HepG2 (cell line): ENCODE data around the gene LEMD2. TPM values are rescaled to one million over a fixed set of nuclear protein-coding genes. Genes with fewer than 3 reads are reported as not detected.

ENCODE experiments used
- ATF7-NPFF ChIP-seq: sonication (generic); formaldehyde crosslinking; IDR thresholded peaks from 2 replicates; pipeline ENCODE4 v1.8.1; 2023; ENCODE audit warnings: mild to moderate bottlenecking, low read depth, missing genetic modification reagents, moderate library complexity
- FOXA1 ChIP-seq, 2 experiments: fragments of 450-650 bp in 1 of 2; sonication (generic) in 1 of 2; formaldehyde crosslinking in 1 of 2; IDR thresholded peaks; 2 replicates each; pipeline versions ENCODE4 v1.4.0 to v1.6.1; 2016 to 2020; ENCODE audit warnings: missing genetic modification reagents in 1 of 2
- GABPB1 ChIP-seq: IDR thresholded peaks from 2 replicates; pipeline ENCODE4 v1.6.1; 2016; ENCODE audit warnings: mild to moderate bottlenecking, missing genetic modification reagents, moderate library complexity, missing compliant biosample characterization
- KDM2A ChIP-seq: sonication (generic); formaldehyde crosslinking; IDR thresholded peaks from 2 replicates; pipeline ENCODE4 v1.4.0; 2020; ENCODE audit warnings: low read depth, missing genetic modification reagents, borderline replicate concordance
- PAWR ChIP-seq: sonication (generic); formaldehyde crosslinking; IDR thresholded peaks from 2 replicates; pipeline ENCODE4 v1.4.0; 2020; ENCODE audit warnings: missing genetic modification reagents, mild to moderate bottlenecking, borderline replicate concordance
- PAX8 ChIP-seq: sonication (generic); formaldehyde crosslinking; IDR thresholded peaks from 2 replicates; pipeline ENCODE4 v1.8.0; 2022; ENCODE audit warnings: mild to moderate bottlenecking, missing genetic modification reagents, borderline replicate concordance
- RXRA ChIP-seq: sonication (generic); formaldehyde crosslinking; IDR thresholded peaks from 2 replicates; pipeline ENCODE4 v1.5.1; 2020; ENCODE audit warnings: missing genetic modification reagents
- SPEN ChIP-seq: sonication (generic); formaldehyde crosslinking; IDR thresholded peaks from 2 replicates; pipeline ENCODE4 v1.5.1; 2020; ENCODE audit warnings: low read depth, mild to moderate bottlenecking, missing genetic modification reagents
- TAF15 ChIP-seq: fragments of 200-400 bp; formaldehyde crosslinking; IDR thresholded peaks from one replicate; pipeline ENCODE4 v1.6.1; 2018; ENCODE audit warnings: mild to moderate bottlenecking, low read depth, low read length; ENCODE audit not compliant: poor library complexity, severe bottlenecking
- TBX3 ChIP-seq: fragments of 450-650 bp; IDR thresholded peaks from 2 replicates; pipeline ENCODE4 v1.6.1; 2017; ENCODE audit warnings: antibody characterized with exemption, mild to moderate bottlenecking, inconsistent platforms, borderline replicate concordance
- TEAD3 ChIP-seq: optimal IDR thresholded peaks from 2 replicates; pipeline ENCODE3; 2016; ENCODE audit warnings: borderline replicate concordance
- ZBTB25 ChIP-seq: IDR thresholded peaks from 2 replicates; pipeline ENCODE4 v1.6.1; 2018; ENCODE audit warnings: missing genetic modification reagents
- ZFX ChIP-seq: sonication (generic); formaldehyde crosslinking; IDR thresholded peaks from 2 replicates; pipeline ENCODE4 v1.4.0; 2020; ENCODE audit warnings: mild to moderate bottlenecking, low read depth, missing genetic modification reagents, moderate library complexity
- ZNF10 ChIP-seq: sonication (generic); formaldehyde crosslinking; IDR thresholded peaks from 2 replicates; pipeline ENCODE4 v1.4.0; 2020; ENCODE audit warnings: mild to moderate bottlenecking, low read depth, missing genetic modification reagents, borderline replicate concordance
- ZNF512 ChIP-seq: sonication (generic); formaldehyde crosslinking; IDR thresholded peaks from 2 replicates; pipeline ENCODE4 v1.4.0; 2020; ENCODE audit warnings: mild to moderate bottlenecking, missing genetic modification reagents
- ZNF567 ChIP-seq: sonication (generic); formaldehyde crosslinking; IDR thresholded peaks from 2 replicates; pipeline ENCODE4 v1.8.1; 2023; ENCODE audit warnings: mild to moderate bottlenecking, missing genetic modification reagents, borderline replicate concordance
- ZNF687 ChIP-seq: sonication (generic); formaldehyde crosslinking; IDR thresholded peaks from 2 replicates; pipeline ENCODE4 v1.5.1; 2020; ENCODE audit warnings: mild to moderate bottlenecking, missing genetic modification reagents, moderate library complexity
- ZNF768 ChIP-seq: sonication (generic); formaldehyde crosslinking; IDR thresholded peaks from 2 replicates; pipeline ENCODE4 v1.4.0; 2020; ENCODE audit warnings: missing genetic modification reagents
- ZNF782 ChIP-seq: sonication (generic); formaldehyde crosslinking; IDR thresholded peaks from 2 replicates; pipeline ENCODE4 v1.4.0; 2020; ENCODE audit warnings: missing genetic modification reagents, mild to moderate bottlenecking, borderline replicate concordance
- polyA plus RNA-seq, 8 experiments: library from polyadenylated mRNA; depleted of rRNA in 3 of 8; stranded (reverse) in 7 of 8; unstranded in 1 of 8; fragments of >200 nt; fragmentation: Illumina TruSeq in 4 of 8; extraction: Trizol in 4 of 8; gene quantifications; 2 replicates each; pipeline versions ENCODE4 v1.2.1 to v1.2.3, GENCODE V29; 2011 to 2016; ENCODE audit warnings: low read depth in 4 of 8, missing spikeins in 1 of 8, mixed read lengths in 1 of 8; ENCODE audit not compliant: insufficient read depth in 1 of 8
- total RNA-seq, 5 experiments: library from RNA; depleted of rRNA; stranded (reverse); fragments of >200 nt; fragmentation: Illumina TruSeq; extraction: Trizol; gene quantifications; 2 replicates each; pipeline ENCODE4 v1.2.3, GENCODE V29; 2016; ENCODE audit warnings: low read depth in 1 of 5

Gene LEMD2
- total and polyA plus RNA-seq, 2 of the 13 experiments (the other 11 are each of a cell fraction or from before 2014, with no cell fraction given): 45.2 to 62.9 TPM

- TF ChIP-seq ZNF687 (CRISPR knock-in tag): peak; percentile 41
- TF ChIP-seq PAX8 (CRISPR knock-in tag): 0 out of 2 replicates have a peak, but pooled peaks have one; percentile 25
- no peak for TF ChIP-seq ZNF782 (CRISPR knock-in tag)
- TF ChIP-seq TEAD3 (CRISPR knock-in tag): no peak
- no peak for TF ChIP-seq ZNF768
- TF ChIP-seq ZNF512 (CRISPR knock-in tag): no peak
- TF ChIP-seq TBX3: no peak
- TF ChIP-seq ZNF567 (CRISPR knock-in tag): no peak
- 0 out of 2 replicates have a peak, but pooled peaks have one; percentile 18 for TF ChIP-seq KDM2A (CRISPR knock-in tag)
- 0 out of 2 replicates have a peak, but pooled peaks have one; percentile 23 for TF ChIP-seq GABPB1 (CRISPR knock-in tag)
- TF ChIP-seq FOXA1 (IDR thresholded peaks at IDR 0.05): no peak
- no peak for TF ChIP-seq FOXA1 (CRISPR knock-in tag; IDR thresholded peaks at IDR 0.05)
- TF ChIP-seq SPEN: no peak
- TF ChIP-seq ZNF10 (CRISPR knock-in tag): no peak
- peak; percentile 15; the same call in 1 of the 2 replicates for TF ChIP-seq RXRA (CRISPR knock-in tag)
- TF ChIP-seq ATF7-NPFF (CRISPR knock-in tag): no peak
- TF ChIP-seq ZFX (CRISPR knock-in tag): peak; percentile 43; the same call in 1 of the 2 replicates
- TF ChIP-seq ZBTB25 (CRISPR knock-in tag): no peak
- TF ChIP-seq TAF15: no peak
- TF ChIP-seq PAWR (CRISPR knock-in tag): no peak
Measured at GRCh38 chr6:33751771-33752645, 36.9 kb downstream of the LEMD2 start (continued).
